ENCODE measurements around the gene FAM200C. TPM values are rescaled to one million over a fixed set of nuclear protein-coding genes. Genes with fewer than 3 reads are reported as not detected.

Gene FAM200C
- total RNA-seq, 1 donor, result 3.6 TPM

- DNase-seq (ENCODE audit: insufficient read length, low spot score, missing footprints), result no peak
- TF ChIP-seq CTCF (IDR thresholded peaks at IDR 0.05; ENCODE audit: extremely low read depth, low read depth, low read length), result no peak
- Histone ChIP-seq H3K4me1 (ENCODE audit: insufficient read depth, low read length) (no peaks in the 10 kb centered on the region), H3K9me3 (ENCODE audit: low read depth, low read length) (no peaks in the 10 kb centered on the region), H3K4me3 (ENCODE audit: insufficient read depth, low read length) (no peak overlapping the region), H3K27me3 (ENCODE audit: insufficient read depth, low read length) (no peaks in the 10 kb centered on the region), H3K27ac (ENCODE audit: low read depth, low read length) (no peak overlapping the region), H3K4me2 (ENCODE audit: insufficient read depth, low read length) (no peak overlapping the region), H3K79me2 (ENCODE audit: insufficient read depth, low read length) (no peaks in the 10 kb centered on the region), H3K36me3 (ENCODE audit: insufficient read depth, low read length) (no peaks in the 10 kb centered on the region), H4K20me1 (ENCODE audit: insufficient read depth, low read length) (no peaks in the 10 kb centered on the region), H2AFZ (ENCODE audit: low read length) (no peak overlapping the region)
Measured at GRCh38 chr5:160349249-160349934, 50.5 kb downstream of the FAM200C start.

- no peaks in the 10 kb centered on the region for H3K9me3 ChIP-seq (ENCODE audit: low read depth, low read length)
- DNase-seq (ENCODE audit: insufficient read length, low spot score, missing footprints), result no peak
- no peaks in the 10 kb centered on the region for H3K4me1 ChIP-seq (ENCODE audit: insufficient read depth, low read length)
- TF ChIP-seq CTCF (IDR thresholded peaks at IDR 0.05; ENCODE audit: extremely low read depth, low read depth, low read length), result no peak
- no peaks in the 10 kb centered on the region for H3K36me3 ChIP-seq (ENCODE audit: insufficient read depth, low read length)
- H3K27me3 ChIP-seq (ENCODE audit: insufficient read depth, low read length), result no peaks in the 10 kb centered on the region
- no peaks in the 10 kb centered on the region for H4K20me1 ChIP-seq (ENCODE audit: insufficient read depth, low read length)
- H3K79me2 ChIP-seq (ENCODE audit: insufficient read depth, low read length), result no peaks in the 10 kb centered on the region
- no peak overlapping the region for H2AFZ ChIP-seq (ENCODE audit: low read length)
- no peak overlapping the region for H3K4me3 ChIP-seq (ENCODE audit: insufficient read depth, low read length)
- H3K4me2 ChIP-seq (ENCODE audit: insufficient read depth, low read length), result no peak overlapping the region
- no peak overlapping the region for H3K27ac ChIP-seq (ENCODE audit: low read depth, low read length)
Measured at GRCh38 chr5:160348080-160348479, 51.8 kb downstream of the FAM200C start.

GRCh38 chr5:160347448-160347847, 52.4 kb downstream of the FAM200C start:
- no peaks in the 10 kb centered on the region for H4K20me1 ChIP-seq (ENCODE audit: insufficient read depth, low read length)
- H3K4me2 ChIP-seq (ENCODE audit: insufficient read depth, low read length), result no peak overlapping the region
- no peaks in the 10 kb centered on the region for H3K36me3 ChIP-seq (ENCODE audit: insufficient read depth, low read length)
- no peak for DNase-seq (ENCODE audit: insufficient read length, low spot score, missing footprints)
- H3K9me3 ChIP-seq (ENCODE audit: low read depth, low read length), result no peaks in the 10 kb centered on the region
- no peak overlapping the region for H3K4me3 ChIP-seq (ENCODE audit: insufficient read depth, low read length)
- no peak overlapping the region for H3K27ac ChIP-seq (ENCODE audit: low read depth, low read length)
- H3K27me3 ChIP-seq (ENCODE audit: insufficient read depth, low read length), result no peaks in the 10 kb centered on the region
- H3K79me2 ChIP-seq (ENCODE audit: insufficient read depth, low read length), result no peaks in the 10 kb centered on the region
- TF ChIP-seq CTCF (IDR thresholded peaks at IDR 0.05; ENCODE audit: extremely low read depth, low read depth, low read length), result no peak
- peaks cover 6% of the 10 kb centered on the region for H3K4me1 ChIP-seq (ENCODE audit: insufficient read depth, low read length)
- no peak overlapping the region for H2AFZ ChIP-seq (ENCODE audit: low read length)

Other genes with a start within 250 kb of the FAM200C start
- not detected in 2 replicates for gene FABP6, start 170.5 kb downstream of the FAM200C start, total RNA-seq
- 0.88 and 1.1 TPM in 2 replicates for gene CCNJL, start 87.5 kb downstream of the FAM200C start, total RNA-seq
- gene C1QTNF2, start 29.4 kb downstream of the FAM200C start, total RNA-seq, result under 0.01 TPM in 1 of 2 replicates, not detected in the other
- 54.5 and 75.6 TPM in 2 replicates for gene SLU7, start 19.0 kb upstream of the FAM200C start, total RNA-seq
- gene PTTG1, start 21.8 kb upstream of the FAM200C start, total RNA-seq, result 29.8 and 41.3 TPM in 2 replicates

Data from osteoblast (primary cell).